Liver (tissue), 3 donors: ENCODE measurements around the gene TESK2.

Experiments
- MAX ChIP-seq: IDR thresholded peaks from 2 replicates; pipeline ENCODE4 v1.6.1; 2016; ENCODE audit warnings: antibody characterized with exemption
- SP1 ChIP-seq: IDR thresholded peaks from 2 replicates; pipeline ENCODE4 v1.6.1; 2018; ENCODE audit warnings: antibody characterized with exemption, mild to moderate bottlenecking
- TAF1 ChIP-seq: conservative IDR thresholded peaks from 2 replicates; pipeline ENCODE4 v1.6.1; 2016; ENCODE audit warnings: antibody characterized with exemption, mild to moderate bottlenecking
- YY1 ChIP-seq: IDR thresholded peaks from 2 replicates; pipeline ENCODE4 v1.6.1; 2016; ENCODE audit warnings: antibody characterized with exemption, mild to moderate bottlenecking
- TF ChIP-seq, protein P1 (sequence below): fragments of 150-350 bp; IDR thresholded peaks from 2 replicates; pipeline ENCODE4 v1.5.1; 2017; ENCODE audit warnings: improper control_type of control experiment, low read depth, low read length; ENCODE audit not compliant: missing input control
- donor health status: healthy.
- donor health status: healthy.

DNA sequence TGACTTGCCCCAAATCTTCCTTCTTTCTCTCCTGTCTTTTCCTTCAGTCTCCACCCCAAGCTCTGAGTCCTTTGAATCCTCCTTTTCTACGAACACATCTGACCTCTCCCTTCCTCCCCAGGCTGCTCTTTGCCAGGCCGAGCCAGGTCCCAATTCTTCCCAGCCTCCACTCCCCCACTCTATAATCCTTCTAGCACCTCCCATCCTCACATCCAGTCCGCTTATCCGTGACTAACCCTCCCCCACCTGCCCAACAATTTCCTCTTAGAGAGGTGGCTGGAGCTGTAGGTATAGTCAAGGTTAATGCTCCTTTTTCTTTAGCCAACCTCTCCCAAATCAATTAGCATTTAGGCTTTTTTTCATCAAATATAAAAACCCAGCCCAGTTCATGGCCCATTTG is 173.8 kb downstream of the TESK2 start:
- TF ChIP-seq, protein P1, sequence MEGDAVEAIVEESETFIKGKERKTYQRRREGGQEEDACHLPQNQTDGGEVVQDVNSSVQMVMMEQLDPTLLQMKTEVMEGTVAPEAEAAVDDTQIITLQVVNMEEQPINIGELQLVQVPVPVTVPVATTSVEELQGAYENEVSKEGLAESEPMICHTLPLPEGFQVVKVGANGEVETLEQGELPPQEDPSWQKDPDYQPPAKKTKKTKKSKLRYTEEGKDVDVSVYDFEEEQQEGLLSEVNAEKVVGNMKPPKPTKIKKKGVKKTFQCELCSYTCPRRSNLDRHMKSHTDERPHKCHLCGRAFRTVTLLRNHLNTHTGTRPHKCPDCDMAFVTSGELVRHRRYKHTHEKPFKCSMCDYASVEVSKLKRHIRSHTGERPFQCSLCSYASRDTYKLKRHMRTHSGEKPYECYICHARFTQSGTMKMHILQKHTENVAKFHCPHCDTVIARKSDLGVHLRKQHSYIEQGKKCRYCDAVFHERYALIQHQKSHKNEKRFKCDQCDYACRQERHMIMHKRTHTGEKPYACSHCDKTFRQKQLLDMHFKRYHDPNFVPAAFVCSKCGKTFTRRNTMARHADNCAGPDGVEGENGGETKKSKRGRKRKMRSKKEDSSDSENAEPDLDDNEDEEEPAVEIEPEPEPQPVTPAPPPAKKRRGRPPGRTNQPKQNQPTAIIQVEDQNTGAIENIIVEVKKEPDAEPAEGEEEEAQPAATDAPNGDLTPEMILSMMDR: no peak
- no peak for TF ChIP-seq TAF1
- no peak for TF ChIP-seq MAX
- no peak for TF ChIP-seq YY1
- no peak for TF ChIP-seq SP1
